Measurements from ENCODE around the gene ANKS1A. TPM values are rescaled to one million over a fixed set of nuclear protein-coding genes. Genes with fewer than 3 reads are reported as not detected.

The ANKS1A gene
- total RNA-seq, 1 experiment from 2014 or later, result 24.0 TPM

- no TSS peak for BruUV-seq (replicated peaks)
- DNase-seq, result no peak
- no peak overlapping the region for H3K4me3 ChIP-seq (ENCODE audit: low read depth, low read length)
These were observed 23.8 kb downstream of the ANKS1A start for GRCh38 chr6:34912715-34913464.

GRCh38 chr6:34914358-34914757, 25.3 kb downstream of the ANKS1A start:
- Histone ChIP-seq H3K4me3 (ENCODE audit: low read depth, low read length) (no peak overlapping the region), H3K4me1 (no peaks in the 10 kb centered on the region), H3K36me3 (ENCODE audit: control insufficient read depth, insufficient read depth, low read length) (no peaks in the 10 kb centered on the region), H3K9me3 (no peaks in the 10 kb centered on the region), H3K27me3 (replicated peaks; ENCODE audit: control insufficient read depth, insufficient read depth, low read length) (no peaks in the 10 kb centered on the region)
- ChIA-PET CTCF (no interaction called here), POLR2A (no interaction called here)
- Mint-ChIP-seq H3K9me3 (ENCODE audit: unreplicated experiment) (no peaks in the 10 kb centered on the region), H3K27ac (ENCODE audit: unreplicated experiment) (no peak overlapping the region), H3K4me1 (ENCODE audit: low read depth, unreplicated experiment) (no peaks in the 10 kb centered on the region), H3K27me3 (ENCODE audit: insufficient read depth, unreplicated experiment) (no peaks in the 10 kb centered on the region), H3K4me3 (ENCODE audit: unreplicated experiment) (no peak overlapping the region), H3K36me3 (ENCODE audit: insufficient read depth, unreplicated experiment) (no peaks in the 10 kb centered on the region)
- BruUV-seq (replicated peaks), result no TSS peak
- TF ChIP-seq CTCF (IDR thresholded peaks at IDR 0.05; ENCODE audit: insufficient read depth in 1 of 2, low read depth in 1 of 2, low read length in 1 of 2, severe bottlenecking in 1 of 2, unreplicated experiment in 1 of 2), result no peak
- intact Hi-C loops (cut with micrococcal nuclease; ENCODE audit: unreplicated experiment), result no loop called here
- no peak for DNase-seq

More at GRCh38 chr6:34912715-34913464, 23.8 kb downstream of the ANKS1A start:
- Mint-ChIP-seq H3K36me3 (ENCODE audit: insufficient read depth, unreplicated experiment) (no peaks in the 10 kb centered on the region), H3K4me1 (ENCODE audit: low read depth, unreplicated experiment) (peaks cover 6% of the 10 kb centered on the region), H3K4me3 (ENCODE audit: unreplicated experiment) (no peak overlapping the region), H3K9me3 (ENCODE audit: unreplicated experiment) (no peaks in the 10 kb centered on the region), H3K27me3 (ENCODE audit: insufficient read depth, unreplicated experiment) (no peaks in the 10 kb centered on the region), H3K27ac (ENCODE audit: unreplicated experiment) (no peak overlapping the region)
- ChIA-PET POLR2A (no interaction called here), CTCF (interaction anchor here (0.6 kb wide), 2 partner anchors 11 to 184 kb away, joined by 3 to 4 read pairs; no protein-coding TSS in a partner anchor)
- Histone ChIP-seq H3K27me3 (replicated peaks; ENCODE audit: control insufficient read depth, insufficient read depth, low read length) (no peaks in the 10 kb centered on the region), H3K4me1 (peaks cover 12% of the 10 kb centered on the region), H3K9me3 (no peaks in the 10 kb centered on the region), H3K36me3 (ENCODE audit: control insufficient read depth, insufficient read depth, low read length) (no peaks in the 10 kb centered on the region)
- intact Hi-C loops (cut with micrococcal nuclease; ENCODE audit: unreplicated experiment), result no loop called here
- no peak for TF ChIP-seq CTCF (IDR thresholded peaks at IDR 0.05; ENCODE audit: insufficient read depth in 1 of 2, low read depth in 1 of 2, low read length in 1 of 2, severe bottlenecking in 1 of 2, unreplicated experiment in 1 of 2)

- DNase-seq, result no peak
- intact Hi-C loops (cut with micrococcal nuclease; ENCODE audit: unreplicated experiment), result no loop called here
- no peaks in the 10 kb centered on the region for H3K27me3 Mint-ChIP-seq (ENCODE audit: insufficient read depth, unreplicated experiment)
- Histone ChIP-seq H3K9me3 (no peaks in the 10 kb centered on the region), H3K36me3 (ENCODE audit: control insufficient read depth, insufficient read depth, low read length) (no peaks in the 10 kb centered on the region), H3K4me3 (ENCODE audit: low read depth, low read length) (no peak overlapping the region), H3K27me3 (replicated peaks; ENCODE audit: control insufficient read depth, insufficient read depth, low read length) (no peaks in the 10 kb centered on the region), H3K4me1 (no peaks in the 10 kb centered on the region)
- ChIA-PET CTCF (no interaction called here), POLR2A (no interaction called here)
- no peak for TF ChIP-seq CTCF (IDR thresholded peaks at IDR 0.05; ENCODE audit: insufficient read depth in 1 of 2, low read depth in 1 of 2, low read length in 1 of 2, severe bottlenecking in 1 of 2, unreplicated experiment in 1 of 2)
- no peaks in the 10 kb centered on the region for H3K9me3 Mint-ChIP-seq (ENCODE audit: unreplicated experiment)
- H3K27ac Mint-ChIP-seq (ENCODE audit: unreplicated experiment), result no peak overlapping the region
- H3K36me3 Mint-ChIP-seq (ENCODE audit: insufficient read depth, unreplicated experiment), result no peaks in the 10 kb centered on the region
- BruUV-seq (replicated peaks), result no TSS peak
- H3K4me1 Mint-ChIP-seq (ENCODE audit: low read depth, unreplicated experiment), result no peaks in the 10 kb centered on the region
- H3K4me3 Mint-ChIP-seq (ENCODE audit: unreplicated experiment), result no peak overlapping the region
These were observed 27.4 kb downstream of the ANKS1A start for GRCh38 chr6:34916348-34916967.
